HG03469 (cell line): Measurements from ENCODE around the gene PAX5.

Experiments
- ATAC-seq: cut with Tn5 transposase; IDR thresholded peaks from one replicate; pipeline ENCODE4 v1.9.1; 2021; ENCODE audit warnings: mild to moderate bottlenecking, moderate library complexity, moderate number of reproducible peaks; ENCODE audit not compliant: unreplicated experiment

PAX5 gene

GRCh38 chr9:36818965-36819870, 214.8 kb downstream of the PAX5 start:
- ATAC-seq = no peak

GRCh38 chr9:36818242-36818938, 215.7 kb downstream of the PAX5 start:
- no peak for ATAC-seq

GRCh38 chr9:36817160-36817834, 216.8 kb downstream of the PAX5 start:
- no peak for ATAC-seq

GRCh38 chr9:36816371-36816770, 217.7 kb downstream of the PAX5 start:
- no peak for ATAC-seq

GRCh38 chr9:36815566-36816348, 218.3 kb downstream of the PAX5 start:
- ATAC-seq = no peak

GRCh38 chr9:36815023-36815422, 219.0 kb downstream of the PAX5 start:
- ATAC-seq = no peak

GRCh38 chr9:36813154-36813553, 220.9 kb downstream of the PAX5 start:
- no peak for ATAC-seq

- ATAC-seq = no peak
These were observed 221.5 kb downstream of the PAX5 start for GRCh38 chr9:36812556-36812955.

GRCh38 chr9:36808251-36808650, 225.8 kb downstream of the PAX5 start:
- no peak for ATAC-seq

- no peak for ATAC-seq
These were observed 230.1 kb downstream of the PAX5 start for GRCh38 chr9:36803961-36804360.

GRCh38 chr9:36802201-36802920, 231.7 kb downstream of the PAX5 start:
- ATAC-seq = no peak

GRCh38 chr9:36800455-36800854, 233.6 kb downstream of the PAX5 start:
- no peak for ATAC-seq

GRCh38 chr9:36798350-36799065, 235.6 kb downstream of the PAX5 start:
- ATAC-seq = no peak

GRCh38 chr9:36797471-36798220, 236.4 kb downstream of the PAX5 start:
- ATAC-seq = no peak

GRCh38 chr9:36796671-36797419, 237.2 kb downstream of the PAX5 start:
- no peak for ATAC-seq

- no peak for ATAC-seq
These were observed 239.6 kb downstream of the PAX5 start for GRCh38 chr9:36794461-36794860.

GRCh38 chr9:36793277-36793676, 240.8 kb downstream of the PAX5 start:
- no peak for ATAC-seq
